PC-9 (cell line): Measurements from ENCODE around the gene ARL9.

Experiments
- EZH2 ChIP-seq: fragments of 200-600 bp; sonication (generic); IDR thresholded peaks from 2 replicates; pipeline ENCODE4 v1.8.0; 2017; ENCODE audit warnings: antibody characterized with exemption, low read depth
- TF ChIP-seq, protein P1 (sequence below): fragments of 200-600 bp; sonication (generic); conservative IDR thresholded peaks from 2 replicates; pipeline ENCODE4 v1.6.1; 2017; ENCODE audit warnings: mixed run types, antibody characterized with exemption, mild to moderate bottlenecking, moderate library complexity

DNA sequence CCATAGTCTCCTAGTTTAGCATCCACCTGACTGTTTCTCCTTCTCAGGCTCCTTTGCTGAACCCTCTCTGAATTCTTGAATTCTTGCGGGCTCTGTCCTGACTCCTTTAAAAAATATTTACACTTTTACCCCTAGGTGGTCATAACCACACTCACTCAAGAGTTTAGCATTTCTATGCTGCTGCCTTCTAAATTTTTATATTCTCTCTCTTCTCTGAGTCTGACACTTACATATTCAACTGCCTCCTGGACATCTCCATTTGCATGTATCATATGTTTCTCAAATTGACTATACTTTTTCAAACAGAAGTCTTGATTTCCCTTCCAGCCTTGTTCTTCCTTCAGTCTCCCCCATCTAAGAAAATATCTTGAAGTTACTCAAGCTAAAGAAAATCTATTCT lies 31.6 kb downstream of the ARL9 start:
- TF ChIP-seq, protein P1, sequence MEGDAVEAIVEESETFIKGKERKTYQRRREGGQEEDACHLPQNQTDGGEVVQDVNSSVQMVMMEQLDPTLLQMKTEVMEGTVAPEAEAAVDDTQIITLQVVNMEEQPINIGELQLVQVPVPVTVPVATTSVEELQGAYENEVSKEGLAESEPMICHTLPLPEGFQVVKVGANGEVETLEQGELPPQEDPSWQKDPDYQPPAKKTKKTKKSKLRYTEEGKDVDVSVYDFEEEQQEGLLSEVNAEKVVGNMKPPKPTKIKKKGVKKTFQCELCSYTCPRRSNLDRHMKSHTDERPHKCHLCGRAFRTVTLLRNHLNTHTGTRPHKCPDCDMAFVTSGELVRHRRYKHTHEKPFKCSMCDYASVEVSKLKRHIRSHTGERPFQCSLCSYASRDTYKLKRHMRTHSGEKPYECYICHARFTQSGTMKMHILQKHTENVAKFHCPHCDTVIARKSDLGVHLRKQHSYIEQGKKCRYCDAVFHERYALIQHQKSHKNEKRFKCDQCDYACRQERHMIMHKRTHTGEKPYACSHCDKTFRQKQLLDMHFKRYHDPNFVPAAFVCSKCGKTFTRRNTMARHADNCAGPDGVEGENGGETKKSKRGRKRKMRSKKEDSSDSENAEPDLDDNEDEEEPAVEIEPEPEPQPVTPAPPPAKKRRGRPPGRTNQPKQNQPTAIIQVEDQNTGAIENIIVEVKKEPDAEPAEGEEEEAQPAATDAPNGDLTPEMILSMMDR = no peak
- no peak for TF ChIP-seq EZH2
